ENCODE data around the gene TCF3.

Gene TCF3

DNA sequence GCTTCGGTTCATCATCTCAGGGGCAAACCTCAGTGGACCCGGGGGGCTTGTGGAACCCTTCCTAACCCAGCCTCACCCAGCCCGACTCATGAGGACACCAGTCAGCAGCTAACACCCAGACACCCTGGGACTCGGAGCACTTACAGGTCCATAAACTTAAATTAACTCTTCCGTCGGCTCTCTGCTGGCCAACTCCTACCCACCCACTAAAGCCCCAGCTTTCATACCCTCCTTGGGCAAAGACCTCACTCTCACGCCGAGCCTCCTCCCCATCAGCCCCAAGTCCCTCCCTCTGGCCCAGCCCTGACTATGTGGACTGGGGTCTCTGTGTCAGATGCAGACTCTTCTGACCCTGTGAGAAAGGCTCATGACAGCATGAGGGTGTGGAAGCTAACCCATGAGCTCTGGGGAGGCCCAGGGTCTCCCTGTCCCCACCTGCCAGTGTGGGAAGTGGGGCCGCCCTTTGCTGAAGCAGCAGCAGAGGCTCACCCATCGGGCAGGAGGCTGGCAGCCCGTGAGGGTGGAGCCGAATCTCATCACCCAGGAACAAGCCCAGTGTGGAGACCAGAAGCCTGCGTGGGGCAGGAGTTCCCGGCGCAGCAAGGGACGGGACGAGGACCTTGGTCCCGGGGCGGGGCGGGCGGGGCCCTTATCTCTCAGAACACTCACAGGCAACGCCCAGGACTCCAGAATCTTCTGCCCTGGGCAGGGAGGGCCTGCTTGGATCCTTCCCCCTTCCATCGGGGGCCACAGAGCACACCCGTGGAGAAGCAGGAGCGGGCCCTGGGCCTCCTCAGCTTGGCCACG, 19.8 kb downstream of the TCF3 start:
- DNase-seq (ENCODE audit: insufficient read length, low spot score): no peak
- FAIRE-seq: no peak

DNA sequence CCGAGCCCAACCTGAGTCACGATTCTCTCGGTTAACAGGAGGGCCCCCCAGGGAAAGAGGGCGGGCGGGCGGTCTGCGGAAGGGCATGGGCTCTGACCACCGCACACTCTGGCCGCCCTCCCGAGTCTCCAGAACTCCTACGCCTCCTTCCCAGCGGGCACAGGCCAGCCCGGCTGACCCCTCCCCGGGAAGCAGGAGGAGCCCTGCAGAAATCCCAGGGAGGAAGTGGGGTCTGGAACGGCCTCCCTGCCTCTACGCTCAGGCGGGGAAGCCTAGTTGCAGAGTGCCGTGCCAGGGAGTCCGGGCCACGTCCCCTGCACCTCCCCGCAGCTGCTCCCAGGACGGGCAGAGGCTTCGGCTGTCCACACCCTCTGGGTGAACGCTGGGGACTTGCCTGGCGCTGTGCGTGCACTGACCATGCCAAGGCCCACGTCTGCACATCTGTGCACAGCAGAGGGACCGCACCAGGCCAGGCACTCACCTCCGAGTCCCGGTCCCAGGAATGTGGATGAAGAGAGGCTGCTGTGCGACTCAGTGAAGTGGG, 20.8 kb downstream of the TCF3 start:
- no peak for DNase-seq (ENCODE audit: insufficient read length, low spot score)
- no peak for FAIRE-seq

DNA sequence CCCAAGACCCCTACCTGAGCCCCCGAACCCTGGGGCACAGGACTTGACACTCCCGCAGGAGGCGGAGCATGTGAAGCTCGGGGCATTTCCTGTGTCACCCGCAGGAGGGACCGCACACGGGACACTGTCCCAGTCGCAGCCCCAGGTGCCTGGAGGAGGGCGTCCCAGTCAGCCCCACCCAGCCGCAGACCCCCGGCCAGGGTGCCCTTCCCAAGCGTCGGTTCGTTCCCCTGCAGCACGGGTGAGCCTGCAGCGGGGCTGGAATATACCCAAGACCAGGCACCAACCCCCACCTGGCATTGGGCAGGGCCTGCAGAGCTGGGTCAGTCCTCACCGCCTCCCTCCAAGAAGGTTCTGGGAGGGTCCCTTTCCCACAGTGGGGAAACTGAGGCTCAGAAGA, 21.6 kb downstream of the TCF3 start:
- DNase-seq (ENCODE audit: insufficient read length, low spot score) (no peak), FAIRE-seq (no peak)

DNA sequence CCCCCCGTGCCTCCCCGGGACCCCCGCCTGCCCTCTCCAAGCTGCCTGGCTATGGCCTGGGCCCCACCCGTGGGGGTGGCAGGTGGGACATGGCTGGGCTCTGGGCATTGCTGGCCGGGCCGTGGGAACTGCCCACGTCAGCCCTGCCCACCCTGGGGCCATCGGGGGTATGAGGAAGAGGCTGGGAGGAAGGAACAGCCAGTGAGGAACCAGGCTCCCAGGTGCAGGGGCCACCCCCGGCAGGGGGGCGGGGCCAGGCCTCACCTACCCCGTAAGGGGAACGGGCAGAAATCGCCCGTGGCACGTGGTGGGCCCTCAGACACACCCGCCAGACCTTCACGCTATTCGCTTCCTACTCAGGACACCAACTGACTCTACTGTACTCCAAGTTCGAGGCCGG, 22.4 kb downstream of the TCF3 start:
- DNase-seq (ENCODE audit: insufficient read length, low spot score): no peak
- FAIRE-seq: no peak

DNA sequence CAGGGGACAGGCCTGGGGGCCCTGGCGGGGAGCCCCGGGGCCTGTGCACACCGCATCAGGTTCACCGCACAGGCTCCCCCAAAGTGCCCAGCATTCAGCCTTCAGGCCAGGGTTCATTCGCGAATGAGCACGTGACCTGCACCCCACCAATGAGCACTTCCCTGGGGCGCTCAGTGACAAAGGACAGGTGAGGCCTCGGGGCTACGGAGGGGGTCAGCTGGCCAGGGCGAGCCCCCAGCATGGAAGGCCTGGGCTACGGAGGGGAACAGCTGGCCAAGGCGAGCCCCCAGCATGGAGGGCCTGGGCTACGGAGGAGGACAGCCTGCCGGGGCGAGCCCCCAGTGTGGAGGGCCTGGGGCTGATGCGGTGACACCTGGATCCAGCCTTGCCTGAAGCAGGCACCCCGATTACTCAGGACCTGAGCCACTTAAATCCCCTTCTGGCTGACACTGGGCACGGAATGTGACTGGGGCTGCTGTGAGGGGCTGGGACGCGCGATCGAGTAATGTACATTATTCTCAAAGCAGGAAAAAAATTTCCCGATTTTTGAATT, 23.1 kb downstream of the TCF3 start:
- no peak for FAIRE-seq
- DNase-seq (ENCODE audit: insufficient read length, low spot score): no peak

DNA sequence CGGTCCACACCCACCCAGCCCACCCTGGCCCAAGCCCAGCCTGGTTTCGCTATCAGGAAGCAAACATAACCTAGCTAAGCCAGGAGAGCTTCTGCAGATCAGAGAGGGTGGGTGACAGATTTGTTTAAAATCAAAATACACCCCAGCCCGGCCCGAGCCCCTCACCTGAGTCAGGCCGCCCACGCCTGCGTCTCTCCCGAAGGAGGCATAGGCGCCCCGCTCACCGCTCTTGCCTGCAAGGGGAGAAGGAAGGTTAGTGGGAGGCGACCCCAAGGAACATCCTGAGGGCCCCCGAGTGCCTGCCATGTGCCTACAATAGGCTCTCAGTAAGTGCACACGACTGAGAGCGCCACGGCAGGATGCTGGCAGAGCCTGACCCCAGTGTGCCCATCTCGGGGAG, 25.2 kb downstream of the TCF3 start:
- no peak for DNase-seq (ENCODE audit: insufficient read length, low spot score)
- FAIRE-seq: no peak

DNA sequence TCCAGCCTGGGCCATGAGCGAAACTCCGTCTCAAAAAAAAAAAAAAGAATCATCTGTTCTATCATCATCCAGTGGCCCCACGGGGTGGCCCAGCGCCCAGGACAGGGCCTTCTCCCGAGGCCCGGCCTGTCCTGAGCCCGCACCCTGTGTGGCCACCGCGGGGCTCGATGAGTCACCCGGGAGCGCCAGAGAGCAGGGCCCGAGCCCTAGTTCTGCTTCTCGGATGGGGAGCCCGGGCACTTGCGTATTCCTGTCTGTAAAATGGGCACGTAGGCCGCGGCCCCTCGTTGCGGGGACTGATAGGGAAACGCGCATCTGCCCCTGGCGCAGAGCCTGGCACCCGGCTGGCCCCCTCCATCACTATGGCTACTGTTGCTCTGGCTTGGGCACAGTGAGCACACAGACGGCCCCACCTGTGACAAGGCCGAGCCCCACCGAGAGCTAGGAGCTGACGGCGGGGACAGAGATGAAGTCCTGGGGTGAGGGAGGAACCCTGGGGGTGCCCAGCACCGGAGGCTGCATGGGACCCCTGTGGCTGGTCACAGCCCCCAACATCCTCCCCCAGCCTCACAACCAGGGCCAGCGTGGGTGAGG, 25.9 kb downstream of the TCF3 start:
- DNase-seq (ENCODE audit: insufficient read length, low spot score) (no peak), FAIRE-seq (no peak)

DNA sequence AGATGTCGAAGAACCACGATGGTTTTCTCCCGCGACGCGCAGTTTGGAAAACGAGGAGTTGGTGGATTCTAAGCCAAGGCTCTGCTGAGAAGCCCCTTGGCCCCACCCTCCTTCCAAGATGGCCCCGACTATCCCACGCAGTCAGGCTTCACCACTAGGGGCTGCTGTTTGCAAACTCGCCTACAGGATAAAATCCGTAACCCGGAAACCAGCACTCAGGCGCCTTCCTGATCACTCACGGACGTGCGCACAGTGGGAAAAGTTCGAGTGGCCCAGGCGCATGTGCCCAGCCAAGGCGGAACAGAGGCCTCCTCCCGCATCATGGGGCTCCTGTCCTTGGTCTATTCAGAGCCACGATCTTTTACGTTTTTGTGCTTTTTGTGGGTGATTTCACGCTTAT, 28.0 kb downstream of the TCF3 start:
- DNase-seq (ENCODE audit: insufficient read length, low spot score) (peak; percentile 20), FAIRE-seq (no peak)

DNA sequence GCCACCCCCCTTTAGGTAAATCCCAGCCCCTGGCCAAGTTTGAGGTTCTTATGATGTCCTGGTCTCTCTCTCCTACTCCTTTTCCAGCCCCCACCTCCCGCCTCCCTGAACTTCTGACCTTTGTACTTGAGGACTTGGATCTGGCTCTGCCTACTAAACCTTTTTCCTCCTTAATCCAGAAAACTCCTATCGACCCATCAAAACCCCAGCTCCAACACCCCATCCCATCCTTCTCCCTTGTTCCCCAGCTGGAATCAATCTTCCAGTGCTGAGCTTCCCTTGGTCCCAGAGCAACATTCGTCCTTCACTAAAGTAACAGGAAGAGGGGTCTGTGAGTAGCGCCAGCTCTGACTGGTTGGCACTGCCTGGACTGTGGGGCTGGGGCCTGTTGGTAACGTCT, 29.9 kb downstream of the TCF3 start:
- no peak for FAIRE-seq
- DNase-seq (ENCODE audit: insufficient read length, low spot score): no peak

DNA sequence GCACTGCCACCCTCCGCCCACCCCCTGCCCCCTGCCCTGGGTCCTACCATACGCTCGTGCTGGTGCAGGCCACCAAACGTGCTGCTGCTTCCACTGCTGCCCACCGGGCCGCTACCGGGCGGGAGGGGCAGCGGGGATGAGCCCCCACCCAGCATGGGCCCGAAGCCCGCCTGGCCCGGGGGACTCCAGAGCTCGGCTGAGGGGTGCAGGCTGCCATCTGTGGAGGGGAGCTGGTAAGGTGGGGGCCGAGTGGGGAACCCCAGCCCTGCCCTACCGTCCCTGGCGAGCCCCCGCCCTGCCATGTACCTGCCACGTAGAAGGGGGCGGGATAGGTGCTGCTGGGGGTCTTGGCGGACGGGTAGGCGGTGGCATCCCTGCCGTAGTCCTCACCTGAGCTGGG, 30.4 kb downstream of the TCF3 start:
- DNase-seq (ENCODE audit: insufficient read length, low spot score) (no peak), FAIRE-seq (no peak)

DNA sequence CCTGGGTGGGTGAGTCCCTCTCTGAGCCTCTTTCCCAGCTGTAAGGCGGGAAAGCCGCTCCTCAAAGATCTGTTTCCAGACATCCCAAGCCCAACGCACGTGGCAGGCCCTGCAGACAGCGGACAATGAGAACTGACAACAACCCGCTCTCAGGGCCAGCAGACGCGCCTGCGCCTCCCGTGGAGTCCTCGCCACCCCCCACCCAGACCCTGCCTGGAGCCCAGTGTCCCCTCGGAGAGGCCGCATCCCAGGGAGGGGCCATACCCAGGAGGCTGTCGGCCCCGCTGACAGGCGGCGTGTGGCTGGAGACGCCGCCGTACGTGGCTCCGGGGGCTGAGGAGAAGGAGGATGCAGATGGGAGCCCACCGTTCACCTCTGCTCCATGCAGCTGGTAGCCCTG, 30.8 kb downstream of the TCF3 start:
- FAIRE-seq (no peak), DNase-seq (ENCODE audit: insufficient read length, low spot score) (no peak)

DNA sequence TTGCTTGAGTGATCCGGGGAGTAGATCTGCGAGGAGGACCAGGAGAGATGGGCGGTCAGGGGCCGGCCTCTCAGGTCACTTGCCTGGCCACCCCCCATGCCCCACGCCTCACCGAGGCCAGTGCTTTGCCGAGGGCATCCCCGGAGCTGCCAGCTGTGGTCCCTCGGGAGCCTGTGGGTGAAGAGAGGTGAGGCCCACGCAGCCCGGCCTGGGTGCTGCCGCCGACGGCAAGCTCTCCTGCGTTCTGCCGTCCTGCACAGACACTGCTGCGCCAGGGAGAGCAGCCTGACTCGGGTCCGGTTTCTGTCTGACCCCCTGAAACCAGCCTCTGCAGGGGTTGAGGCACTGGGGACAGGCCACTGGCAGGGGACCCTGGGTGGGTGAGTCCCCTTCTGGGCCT, 31.4 kb downstream of the TCF3 start:
- FAIRE-seq: no peak
- no peak for DNase-seq (ENCODE audit: insufficient read length, low spot score)

DNA sequence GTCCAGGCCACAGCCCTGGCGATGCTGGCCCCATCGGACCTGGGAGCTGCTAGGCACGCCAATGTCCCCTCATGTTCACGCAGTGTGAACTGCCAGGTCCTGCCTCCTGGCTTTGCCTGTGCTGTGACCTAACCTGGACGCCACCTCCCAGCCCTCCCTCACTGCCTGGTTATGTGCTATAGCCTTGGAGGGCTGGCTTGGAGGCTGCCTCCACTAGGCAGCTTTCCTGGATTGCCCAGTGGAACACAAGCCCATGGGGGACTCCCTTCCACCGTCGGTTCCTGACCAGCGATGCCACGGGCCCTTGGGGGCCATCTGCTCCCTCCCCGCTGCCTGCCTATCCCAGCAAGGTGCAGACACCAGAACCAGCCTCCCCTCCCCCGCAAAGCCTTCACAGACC, 31.9 kb downstream of the TCF3 start:
- DNase-seq (ENCODE audit: insufficient read length, low spot score) (no peak), FAIRE-seq (no peak)

DNA sequence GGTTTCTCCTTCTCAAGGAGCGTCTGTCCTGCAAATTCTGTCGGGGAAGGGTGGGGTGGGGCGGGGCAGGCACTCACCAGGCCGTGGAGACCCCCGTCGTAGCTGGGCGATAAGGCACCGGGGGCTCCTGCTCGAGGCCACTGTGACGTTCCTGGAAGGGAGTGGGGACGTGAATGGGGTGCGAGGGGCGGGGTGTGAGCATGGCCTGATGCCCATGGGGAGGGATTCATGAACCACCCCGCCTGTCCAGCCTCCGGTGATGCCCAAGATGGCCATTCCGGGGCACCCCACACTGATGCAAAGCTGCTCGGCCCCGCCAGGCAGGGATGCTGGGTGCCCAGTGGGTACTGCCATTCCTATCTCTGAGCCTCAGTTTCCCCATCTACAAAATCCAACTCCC, 32.7 kb downstream of the TCF3 start:
- DNase-seq (ENCODE audit: insufficient read length, low spot score): no peak
- no peak for FAIRE-seq

DNA sequence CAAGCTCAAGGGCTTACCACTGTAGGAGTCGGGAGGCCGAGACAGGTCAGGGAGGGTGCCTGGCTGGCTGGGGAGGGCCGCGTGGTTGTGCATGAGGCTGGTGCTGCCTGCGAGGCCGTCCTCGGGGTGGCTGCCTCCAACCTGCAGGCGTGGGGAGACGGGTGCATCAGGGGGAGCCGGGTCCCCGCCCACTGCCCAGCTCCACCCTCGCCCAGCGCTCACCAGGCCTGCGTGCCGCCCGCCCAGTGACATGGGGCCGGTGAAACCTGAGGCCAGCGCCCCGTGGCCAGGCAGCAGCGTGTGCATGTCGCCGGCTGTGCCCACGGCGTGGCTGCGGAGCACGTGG, 33.3 kb downstream of the TCF3 start:
- FAIRE-seq: no peak

DNA sequence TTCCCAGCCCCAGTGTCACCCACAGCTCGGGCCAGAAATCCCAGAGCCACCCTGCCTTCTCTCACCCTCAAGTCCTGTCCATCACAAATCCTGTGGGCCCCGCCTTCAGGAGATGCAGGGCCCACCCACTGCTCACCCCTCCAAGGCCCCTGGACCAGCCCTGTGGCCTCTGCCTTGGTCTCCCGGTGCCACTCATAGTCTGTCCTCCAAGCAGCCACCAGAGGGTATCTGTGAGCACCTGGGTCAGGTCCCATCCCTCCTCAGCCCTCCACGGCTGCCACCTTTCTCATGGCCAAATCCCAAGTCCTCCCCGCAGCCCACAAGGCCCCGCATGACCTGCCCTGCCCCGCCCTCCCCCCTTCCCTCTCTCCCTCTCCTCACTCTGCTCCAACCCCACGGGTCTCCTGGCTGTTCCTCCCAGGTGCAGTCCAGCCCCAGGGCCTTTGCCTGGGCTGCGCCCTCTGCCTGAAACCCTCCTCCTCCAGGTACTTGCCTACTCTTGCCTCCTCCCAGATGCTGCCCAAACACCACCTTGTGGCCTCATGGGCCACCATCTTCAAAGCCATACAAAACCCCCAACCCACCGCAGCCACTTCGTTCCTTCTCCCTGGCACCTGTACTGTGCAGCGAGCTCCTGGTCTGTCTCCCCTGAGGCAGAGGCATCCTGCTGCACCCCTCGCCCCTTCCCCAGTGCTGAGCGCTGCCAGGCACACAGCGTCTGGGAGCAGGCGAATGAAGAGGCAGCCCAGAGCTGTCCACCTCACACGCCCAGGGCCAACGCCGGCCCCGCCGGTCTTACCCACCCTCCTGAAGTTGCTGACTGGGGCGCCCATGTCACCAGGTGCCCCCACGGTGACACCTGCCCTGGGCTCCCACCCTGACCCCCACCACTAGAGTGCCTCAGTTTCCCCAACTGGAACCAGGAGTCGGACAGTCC, 34.0 kb downstream of the TCF3 start:
- peak; percentile 41 for DNase-seq (ENCODE audit: insufficient read length, low spot score)
- FAIRE-seq: no peak

More for the DNA sequence above, 33.3 kb downstream of the TCF3 start:
- DNase-seq (ENCODE audit: insufficient read length, low spot score): no peak

DNA sequence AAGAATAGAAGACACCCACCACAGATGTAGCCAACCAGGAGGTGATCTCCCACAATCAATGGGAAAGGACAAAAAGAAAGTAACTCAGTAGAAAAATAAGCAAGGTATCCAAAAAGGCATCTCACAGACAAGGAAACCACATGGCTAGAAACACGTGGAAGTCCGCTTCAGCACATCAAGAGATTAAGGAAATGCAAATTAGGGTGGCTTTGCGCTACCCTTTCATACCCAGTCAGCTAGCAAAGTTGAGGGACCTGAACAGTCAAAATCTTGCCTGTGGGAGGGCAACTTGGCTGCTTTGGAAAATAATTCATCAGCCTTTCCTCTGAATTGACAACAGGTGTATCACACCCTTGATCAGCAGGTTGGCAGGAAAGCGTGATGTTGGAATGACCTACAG, 35.5 kb downstream of the TCF3 start:
- no peak for DNase-seq (ENCODE audit: insufficient read length, low spot score)
- no peak for FAIRE-seq

DNA sequence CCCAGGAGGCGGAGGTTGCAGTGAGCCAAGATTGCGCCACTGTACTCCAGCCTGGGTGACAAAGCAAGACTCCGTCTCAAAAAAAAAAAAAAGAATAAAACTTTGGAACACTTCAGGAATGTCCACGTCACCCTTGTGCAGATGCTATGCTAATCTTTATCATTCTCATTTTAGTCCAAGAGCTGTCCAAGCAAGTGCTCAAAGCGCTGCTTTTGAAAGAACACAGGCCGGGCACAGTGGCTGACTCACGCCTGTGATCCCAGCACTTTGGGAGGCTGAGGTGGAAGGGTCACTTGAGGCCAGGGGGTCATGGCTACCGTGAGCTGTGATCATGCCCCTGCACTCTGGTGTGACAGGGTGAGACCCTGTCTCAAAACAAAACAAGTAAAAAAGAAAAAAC, 36.0 kb downstream of the TCF3 start:
- DNase-seq (ENCODE audit: insufficient read length, low spot score): no peak
- FAIRE-seq: no peak

DNA sequence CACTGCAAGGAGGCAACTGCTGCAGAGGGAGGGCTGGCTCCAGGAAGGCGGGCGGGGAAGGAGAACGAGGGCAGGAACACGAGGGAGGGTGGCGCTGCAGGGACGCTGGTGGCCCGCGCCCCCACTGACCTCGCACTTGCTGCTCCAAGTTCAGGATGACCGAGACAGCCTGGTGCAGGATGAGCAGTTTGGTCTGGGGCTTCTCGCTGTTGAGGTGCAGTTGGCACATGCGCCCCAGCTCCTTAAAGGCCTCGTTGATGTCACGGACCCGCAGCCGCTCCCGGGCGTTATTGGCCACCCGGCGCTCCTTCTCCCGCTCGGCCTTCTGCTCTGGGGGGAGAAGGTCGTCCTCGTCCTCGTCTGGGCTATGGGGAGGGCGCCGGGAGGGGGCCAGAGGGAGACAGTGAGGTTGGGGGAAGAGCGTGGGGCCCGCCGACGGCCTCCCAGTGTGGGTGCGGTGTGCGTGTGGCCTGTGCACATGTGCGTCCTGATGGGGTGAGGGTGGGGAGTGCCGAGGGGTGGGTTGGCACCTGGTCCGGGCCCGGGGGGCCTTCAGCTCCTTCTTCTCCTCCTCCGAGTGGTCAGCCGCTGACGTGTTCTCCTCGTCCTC, 37.2 kb downstream of the TCF3 start:
- no peak for DNase-seq (ENCODE audit: insufficient read length, low spot score)
- no peak for FAIRE-seq

DNA sequence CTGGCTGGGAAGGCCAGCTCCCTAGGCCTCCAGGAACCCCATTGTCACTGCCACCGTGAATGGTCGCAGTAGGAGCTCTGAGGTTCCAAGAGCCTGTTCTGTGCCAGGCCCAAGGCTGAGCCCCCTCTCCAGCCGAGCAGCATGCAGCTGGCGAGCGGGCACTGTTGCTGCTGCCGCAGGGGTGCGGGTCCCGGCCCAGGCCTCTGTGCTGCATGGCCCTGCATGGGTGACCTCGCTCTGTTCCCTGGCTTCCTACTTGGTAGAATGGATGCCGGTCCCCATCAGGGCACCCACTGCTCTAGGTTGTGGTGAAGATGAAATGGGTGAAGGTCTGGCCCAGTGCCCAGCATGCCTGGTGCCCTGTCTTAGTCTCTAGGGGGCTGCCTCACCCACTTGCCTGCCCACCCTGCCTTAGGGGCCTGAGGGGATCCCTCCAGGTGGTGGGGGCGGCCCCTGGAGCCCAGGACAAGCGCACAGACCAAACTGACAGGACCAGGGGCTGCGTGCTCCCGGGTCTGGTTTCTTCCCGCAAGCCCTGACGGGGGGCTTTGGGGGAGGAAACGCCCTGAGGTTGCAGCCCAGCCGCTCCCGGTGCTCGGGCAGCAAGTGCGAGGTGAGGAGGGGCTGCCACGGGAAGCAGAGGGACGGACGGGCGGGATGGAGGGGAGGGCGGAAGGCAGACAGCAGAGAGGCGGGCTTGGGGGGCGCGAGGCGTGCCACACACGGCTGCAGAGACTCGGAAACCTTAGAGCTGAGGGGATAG, 38.4 kb downstream of the TCF3 start:
- no peak for DNase-seq (ENCODE audit: insufficient read length, low spot score)
- FAIRE-seq: no peak
